ENCODE data around the gene RUNX1.
A peak's percentile ranks its signal among the peaks of the same experiment; 100 is the strongest.

Gene RUNX1

GRCh38 chr21:35058058-35058457 is 9.0 kb upstream of the RUNX1 start:
- no peak for DNase-seq

GRCh38 chr21:35057428-35057827 is 8.3 kb upstream of the RUNX1 start:
- DNase-seq, result no peak

- DNase-seq, result no peak
Measured at GRCh38 chr21:35053356-35054096, 4.4 kb upstream of the RUNX1 start.

- DNase-seq, result no peak
Measured at GRCh38 chr21:35052801-35053200, 3.7 kb upstream of the RUNX1 start.

- DNase-seq, result peak; percentile 95
Measured at GRCh38 chr21:35051287-35051818, 2.3 kb upstream of the RUNX1 start.

GRCh38 chr21:35050348-35051286 is 1.5 kb upstream of the RUNX1 start:
- peak; percentile 87 for DNase-seq

GRCh38 chr21:35048183-35048601 is 910 bp downstream of the RUNX1 start:
- peak; percentile 54 for DNase-seq

GRCh38 chr21:35046880-35047229 is 2.2 kb downstream of the RUNX1 start:
- no peak for DNase-seq

- peak; percentile 33 for DNase-seq
Measured at GRCh38 chr21:35046263-35046624, 2.9 kb downstream of the RUNX1 start.

GRCh38 chr21:35045542-35046262 is 3.4 kb downstream of the RUNX1 start:
- DNase-seq, result no peak

GRCh38 chr21:35044770-35045541 is 4.1 kb downstream of the RUNX1 start:
- peak; percentile 50 for DNase-seq

GRCh38 chr21:35044128-35044527 is 5.0 kb downstream of the RUNX1 start:
- no peak for DNase-seq

GRCh38 chr21:35043549-35043948 is 5.6 kb downstream of the RUNX1 start:
- DNase-seq, result no peak

GRCh38 chr21:35042836-35043235 is 6.3 kb downstream of the RUNX1 start:
- DNase-seq, result no peak

- DNase-seq, result no peak
Measured at GRCh38 chr21:35041881-35042280, 7.2 kb downstream of the RUNX1 start.

- no peak for DNase-seq
Measured at GRCh38 chr21:35041122-35041521, 8.0 kb downstream of the RUNX1 start.

GRCh38 chr21:35039595-35040289 is 9.4 kb downstream of the RUNX1 start:
- no peak for DNase-seq

GRCh38 chr21:35038772-35039319 is 10.3 kb downstream of the RUNX1 start:
- no peak for DNase-seq

GRCh38 chr21:35037384-35037765 is 11.7 kb downstream of the RUNX1 start:
- no peak for DNase-seq

GRCh38 chr21:35036465-35037383 is 12.4 kb downstream of the RUNX1 start:
- DNase-seq, result peak; percentile 58
